ENCODE data around the gene RAB11FIP5.

DNA sequence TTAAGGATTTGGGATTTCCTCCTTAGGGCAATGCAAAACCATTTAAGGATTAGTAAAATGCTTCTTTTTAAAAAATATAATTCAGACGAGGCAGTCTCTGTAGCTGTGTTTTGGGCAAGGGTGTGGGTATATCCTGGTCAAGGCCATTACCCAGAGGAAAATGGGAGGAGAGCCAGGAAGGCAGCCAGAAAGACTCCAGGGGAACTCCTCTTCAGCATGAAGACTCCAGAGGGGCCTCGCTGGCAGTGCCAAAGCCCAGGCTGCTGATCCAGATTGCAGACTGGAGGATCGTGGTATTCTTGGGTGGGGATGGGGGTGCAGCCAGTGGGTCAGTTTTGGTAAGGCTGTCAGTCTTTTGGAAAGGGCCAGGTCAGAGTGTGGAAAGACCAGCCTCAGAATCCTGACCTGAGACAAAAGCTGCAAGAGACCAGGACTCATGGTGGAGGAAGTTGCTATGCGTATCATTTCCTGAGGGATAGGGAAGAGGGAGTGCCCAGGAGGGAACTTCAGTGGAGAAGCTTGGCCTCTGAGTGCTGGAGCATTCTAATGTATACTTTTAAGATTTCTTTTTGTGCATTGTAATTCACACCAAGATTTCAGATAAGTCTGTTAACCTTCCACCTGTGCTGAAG is 20.9 kb upstream of the RAB11FIP5 start:
- TF ChIP-seq, protein P1, sequence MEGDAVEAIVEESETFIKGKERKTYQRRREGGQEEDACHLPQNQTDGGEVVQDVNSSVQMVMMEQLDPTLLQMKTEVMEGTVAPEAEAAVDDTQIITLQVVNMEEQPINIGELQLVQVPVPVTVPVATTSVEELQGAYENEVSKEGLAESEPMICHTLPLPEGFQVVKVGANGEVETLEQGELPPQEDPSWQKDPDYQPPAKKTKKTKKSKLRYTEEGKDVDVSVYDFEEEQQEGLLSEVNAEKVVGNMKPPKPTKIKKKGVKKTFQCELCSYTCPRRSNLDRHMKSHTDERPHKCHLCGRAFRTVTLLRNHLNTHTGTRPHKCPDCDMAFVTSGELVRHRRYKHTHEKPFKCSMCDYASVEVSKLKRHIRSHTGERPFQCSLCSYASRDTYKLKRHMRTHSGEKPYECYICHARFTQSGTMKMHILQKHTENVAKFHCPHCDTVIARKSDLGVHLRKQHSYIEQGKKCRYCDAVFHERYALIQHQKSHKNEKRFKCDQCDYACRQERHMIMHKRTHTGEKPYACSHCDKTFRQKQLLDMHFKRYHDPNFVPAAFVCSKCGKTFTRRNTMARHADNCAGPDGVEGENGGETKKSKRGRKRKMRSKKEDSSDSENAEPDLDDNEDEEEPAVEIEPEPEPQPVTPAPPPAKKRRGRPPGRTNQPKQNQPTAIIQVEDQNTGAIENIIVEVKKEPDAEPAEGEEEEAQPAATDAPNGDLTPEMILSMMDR (IDR thresholded peaks at IDR 0.05; ENCODE audit: insufficient read depth, low read length, poor library complexity, severe bottlenecking), result no peak
- no peak for TF ChIP-seq EZH2phosphoT487 (conservative IDR thresholded peaks at IDR 0.05; ENCODE audit: low read length)
